Measurements from ENCODE around the gene PSMG3. TPM values are rescaled to one million over a fixed set of nuclear protein-coding genes. Genes with fewer than 3 reads are reported as not detected.

The PSMG3 gene
- total RNA-seq, 4 donors from 2014 or later: 38.2 to 73.2 (median 60.7) TPM

DNA sequence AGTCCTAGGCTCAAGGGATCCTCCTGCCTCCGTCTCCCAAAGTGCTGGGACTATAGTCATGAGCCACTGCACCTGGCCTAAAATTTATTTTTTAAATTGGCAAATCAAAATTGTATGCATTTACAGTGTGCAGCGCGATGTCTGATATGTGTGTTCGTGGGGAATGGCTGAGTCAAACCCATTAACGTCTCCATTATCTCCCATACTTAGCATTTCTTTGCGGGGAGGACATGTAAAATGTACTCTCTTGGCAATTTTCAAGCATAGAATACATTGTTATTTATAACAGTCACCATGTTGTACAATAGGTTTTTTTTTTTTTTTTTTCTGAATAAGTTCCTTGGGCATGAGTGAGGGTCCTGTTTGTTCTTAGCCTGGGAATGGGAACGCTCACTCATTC lies 17.6 kb downstream of the PSMG3 start:
- no peak overlapping the region for H3K4me3 ChIP-seq (ENCODE audit: low read depth, poor library complexity, severe bottlenecking)
- DNase-seq (ENCODE audit: low spot score in 2 of 2): no peak
- intact Hi-C loops (cut with DNase I; ENCODE audit: low total_unique reads): no loop called here
- TF ChIP-seq, protein P1, sequence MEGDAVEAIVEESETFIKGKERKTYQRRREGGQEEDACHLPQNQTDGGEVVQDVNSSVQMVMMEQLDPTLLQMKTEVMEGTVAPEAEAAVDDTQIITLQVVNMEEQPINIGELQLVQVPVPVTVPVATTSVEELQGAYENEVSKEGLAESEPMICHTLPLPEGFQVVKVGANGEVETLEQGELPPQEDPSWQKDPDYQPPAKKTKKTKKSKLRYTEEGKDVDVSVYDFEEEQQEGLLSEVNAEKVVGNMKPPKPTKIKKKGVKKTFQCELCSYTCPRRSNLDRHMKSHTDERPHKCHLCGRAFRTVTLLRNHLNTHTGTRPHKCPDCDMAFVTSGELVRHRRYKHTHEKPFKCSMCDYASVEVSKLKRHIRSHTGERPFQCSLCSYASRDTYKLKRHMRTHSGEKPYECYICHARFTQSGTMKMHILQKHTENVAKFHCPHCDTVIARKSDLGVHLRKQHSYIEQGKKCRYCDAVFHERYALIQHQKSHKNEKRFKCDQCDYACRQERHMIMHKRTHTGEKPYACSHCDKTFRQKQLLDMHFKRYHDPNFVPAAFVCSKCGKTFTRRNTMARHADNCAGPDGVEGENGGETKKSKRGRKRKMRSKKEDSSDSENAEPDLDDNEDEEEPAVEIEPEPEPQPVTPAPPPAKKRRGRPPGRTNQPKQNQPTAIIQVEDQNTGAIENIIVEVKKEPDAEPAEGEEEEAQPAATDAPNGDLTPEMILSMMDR (IDR thresholded peaks at IDR 0.05): no peak
- WGBS, 2 donors: 80 to 86% methylated on average over 7 of the region's 7 CpGs

DNA sequence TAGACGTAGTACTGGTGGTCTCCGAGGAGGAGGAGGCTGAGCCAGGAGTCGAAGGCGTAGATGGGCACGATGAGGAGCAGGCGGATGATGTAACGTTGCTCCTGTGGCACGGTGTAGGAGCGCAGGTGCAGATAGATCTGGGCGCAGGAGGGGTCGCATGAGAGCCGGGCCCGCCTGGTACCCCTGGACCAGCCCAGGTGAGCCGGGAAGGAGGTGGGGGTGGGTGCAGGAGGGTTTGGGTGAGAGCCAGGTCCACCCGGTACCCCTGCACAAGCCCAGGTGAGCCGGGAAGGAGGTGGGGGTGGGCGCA lies 19.0 kb downstream of the PSMG3 start:
- no peak for TF ChIP-seq POLR2A (IDR thresholded peaks at IDR 0.05)
- TF ChIP-seq, protein P1 (IDR thresholded peaks at IDR 0.05): no peak
- no peak overlapping the region for H3K4me3 ChIP-seq (ENCODE audit: low read depth, poor library complexity, severe bottlenecking)
- DNase-seq (ENCODE audit: low spot score in 2 of 2): no peak
- intact Hi-C loops (cut with DNase I; ENCODE audit: low total_unique reads): no loop called here
- WGBS, 2 donors: 90 to 92% methylated on average over 14 to 16 of the region's 17 CpGs

DNA sequence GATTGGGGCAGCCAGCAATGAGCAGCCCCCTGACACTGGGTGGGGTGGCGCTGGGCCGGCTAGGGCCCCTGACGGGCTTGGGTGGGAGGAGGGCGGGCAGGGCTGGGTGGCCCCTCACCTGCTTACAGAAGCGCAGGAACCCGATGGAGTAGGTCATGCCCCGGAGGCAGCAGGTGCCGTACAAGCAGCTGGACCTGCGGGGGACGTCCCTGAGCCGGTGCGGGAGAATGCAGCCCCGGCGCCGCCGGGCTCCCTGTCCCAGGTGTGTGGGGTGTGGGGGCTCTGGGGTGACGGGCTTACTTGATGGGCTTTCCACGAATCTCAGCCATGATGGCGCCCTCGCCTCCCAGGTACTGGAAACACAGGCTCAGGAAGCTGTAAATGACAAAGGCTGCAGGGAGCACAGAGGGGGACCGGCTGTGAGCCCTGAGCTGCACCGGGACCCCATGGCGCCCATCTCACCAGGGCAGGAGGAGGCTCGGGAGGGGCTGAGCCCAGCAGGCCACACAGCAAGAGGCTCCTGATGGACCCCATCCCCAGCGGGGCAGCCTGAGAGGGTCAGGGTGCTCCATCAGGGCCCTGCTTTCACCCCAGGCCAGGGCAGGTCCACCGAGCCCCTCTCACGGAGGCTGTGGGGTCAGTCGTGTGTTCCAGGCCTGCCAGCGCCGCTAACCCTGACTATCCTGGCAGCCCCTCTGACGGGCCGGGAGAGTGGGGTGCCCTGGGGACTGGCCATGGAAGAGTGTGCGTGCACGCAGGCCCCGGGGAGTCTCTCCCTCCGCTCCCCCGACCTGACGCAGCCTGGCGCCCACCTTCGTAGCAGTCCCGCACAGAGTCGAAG lies 19.6 kb downstream of the PSMG3 start:
- no peak overlapping the region for H3K4me3 ChIP-seq (ENCODE audit: low read depth, poor library complexity, severe bottlenecking)
- intact Hi-C loops (cut with DNase I; ENCODE audit: low total_unique reads): no loop called here
- TF ChIP-seq, protein P1 (IDR thresholded peaks at IDR 0.05): no peak
- TF ChIP-seq POLR2A (IDR thresholded peaks at IDR 0.05): no peak
- no peak for DNase-seq (ENCODE audit: low spot score in 2 of 2)
- 82 to 86% methylated on average over 42 of the region's 42 CpGs for WGBS, 2 donors

DNA sequence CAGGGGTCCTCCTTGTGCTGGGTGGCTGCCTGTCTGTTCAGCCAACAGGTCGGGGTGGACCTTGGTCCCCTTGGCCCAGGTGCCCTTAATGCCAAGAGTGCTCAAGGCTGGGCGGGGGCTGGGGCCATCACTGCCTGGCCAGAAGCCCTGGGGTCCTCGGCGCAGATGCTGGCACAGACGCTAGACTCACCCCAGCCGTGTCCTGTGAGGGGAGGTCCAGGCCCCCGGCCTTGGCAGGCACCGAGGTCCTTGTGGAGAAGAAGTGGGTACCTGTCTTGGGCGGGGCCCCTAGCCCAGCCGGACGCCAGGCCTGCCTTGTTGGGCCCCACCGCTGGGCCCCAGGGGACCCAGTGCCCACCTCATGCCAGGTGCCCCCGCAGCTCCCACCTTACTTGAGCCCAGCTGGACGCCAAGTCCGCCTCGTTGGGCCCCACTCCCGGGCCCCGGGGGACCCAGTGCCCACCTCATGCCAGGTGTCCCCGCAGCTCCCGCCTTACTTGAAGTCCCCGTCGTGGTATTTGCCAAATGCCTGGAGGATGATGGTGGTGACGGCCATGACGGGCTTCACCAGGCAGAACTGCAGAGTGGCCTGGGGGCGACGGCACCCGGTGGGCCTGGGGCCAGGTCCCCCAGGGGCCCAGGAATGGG lies 20.4 kb downstream of the PSMG3 start:
- TF ChIP-seq, protein P1 (IDR thresholded peaks at IDR 0.05): no peak
- TF ChIP-seq POLR2A (IDR thresholded peaks at IDR 0.05): no peak
- intact Hi-C loops (cut with DNase I; ENCODE audit: low total_unique reads): no loop called here
- 74 to 84% methylated on average over 17 to 23 of the region's 27 CpGs for WGBS, 2 donors
- no peak overlapping the region for H3K4me3 ChIP-seq (ENCODE audit: low read depth, poor library complexity, severe bottlenecking)
- DNase-seq (ENCODE audit: low spot score in 2 of 2): no peak

DNA sequence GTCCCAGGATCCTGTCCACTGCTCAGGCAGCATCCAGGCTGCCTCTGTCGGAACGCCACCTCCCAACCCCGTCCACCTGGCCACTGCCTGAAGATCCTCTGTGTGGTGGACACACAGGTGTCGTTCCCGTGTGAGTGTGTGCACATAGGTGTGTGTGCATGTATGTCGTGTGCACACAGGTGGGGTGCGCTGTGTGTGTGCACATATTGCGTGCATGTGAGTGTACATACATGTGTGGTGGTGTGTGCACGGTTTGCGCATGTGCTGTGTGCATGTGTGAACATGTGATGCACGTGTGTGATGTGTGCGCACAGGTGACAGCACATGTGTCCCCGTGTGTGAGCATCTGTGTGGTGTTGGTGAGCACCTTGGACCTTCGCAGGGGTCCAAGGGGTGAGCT lies 20.9 kb downstream of the PSMG3 start:
- no peak for DNase-seq (ENCODE audit: low spot score in 2 of 2)
- intact Hi-C loops (cut with DNase I; ENCODE audit: low total_unique reads): no loop called here
- 82 to 87% methylated on average over 13 to 14 of the region's 14 CpGs for WGBS, 2 donors
- TF ChIP-seq, protein P1 (IDR thresholded peaks at IDR 0.05): no peak
- no peak for TF ChIP-seq POLR2A (IDR thresholded peaks at IDR 0.05)
- no peak overlapping the region for H3K4me3 ChIP-seq (ENCODE audit: low read depth, poor library complexity, severe bottlenecking)
